Osteocyte (in vitro differentiated cells): ENCODE measurements around the gene GSTM1. TPM values are rescaled to one million over a fixed set of nuclear protein-coding genes. Genes with fewer than 3 reads are reported as not detected.

ENCODE experiments used
- DNase-seq: peaks from one replicate; pipeline ENCODE4 v3.0.0; 2021; ENCODE audit warnings: mixed read lengths; ENCODE audit not compliant: unreplicated experiment; ENCODE audit errors: extremely low spot score
- H3K27ac Mint-ChIP-seq: one replicate; pipeline ENCODE4 v1.8.0; 2021; ENCODE audit warnings: mild to moderate bottlenecking, mixed read lengths; ENCODE audit not compliant: unreplicated experiment
- H3K27me3 Mint-ChIP-seq: one replicate; pipeline ENCODE4 v1.8.0; 2021; ENCODE audit warnings: mixed read lengths; ENCODE audit not compliant: unreplicated experiment
- H3K36me3 Mint-ChIP-seq: one replicate; pipeline ENCODE4 v1.8.0; 2021; ENCODE audit warnings: mixed read lengths; ENCODE audit not compliant: unreplicated experiment
- H3K4me1 Mint-ChIP-seq: one replicate; pipeline ENCODE4 v1.8.0; 2021; ENCODE audit warnings: mixed read lengths; ENCODE audit not compliant: unreplicated experiment
- H3K4me3 Mint-ChIP-seq: one replicate; pipeline ENCODE4 v1.8.0; 2021; ENCODE audit warnings: mild to moderate bottlenecking, moderate library complexity, mixed read lengths; ENCODE audit not compliant: unreplicated experiment
- H3K9me3 Mint-ChIP-seq: one replicate; pipeline ENCODE4 v1.8.0; 2021; ENCODE audit warnings: mixed read lengths; ENCODE audit not compliant: unreplicated experiment
- total RNA-seq: library from RNA; stranded (reverse); gene quantifications from 2 replicates; pipeline ENCODE4 v1.2.1, GENCODE V29; 2021
- TF ChIP-seq, protein P1 (sequence below): fragments of 200-600 bp; sonication (generic); IDR thresholded peaks from 2 replicates; pipeline ENCODE4 v1.5.0; 2021; ENCODE audit warnings: antibody characterized with exemption, mild to moderate bottlenecking, moderate library complexity

The GSTM1 gene
- total RNA-seq, 1 donor from 2014 or later, result 7.8 TPM

DNA sequence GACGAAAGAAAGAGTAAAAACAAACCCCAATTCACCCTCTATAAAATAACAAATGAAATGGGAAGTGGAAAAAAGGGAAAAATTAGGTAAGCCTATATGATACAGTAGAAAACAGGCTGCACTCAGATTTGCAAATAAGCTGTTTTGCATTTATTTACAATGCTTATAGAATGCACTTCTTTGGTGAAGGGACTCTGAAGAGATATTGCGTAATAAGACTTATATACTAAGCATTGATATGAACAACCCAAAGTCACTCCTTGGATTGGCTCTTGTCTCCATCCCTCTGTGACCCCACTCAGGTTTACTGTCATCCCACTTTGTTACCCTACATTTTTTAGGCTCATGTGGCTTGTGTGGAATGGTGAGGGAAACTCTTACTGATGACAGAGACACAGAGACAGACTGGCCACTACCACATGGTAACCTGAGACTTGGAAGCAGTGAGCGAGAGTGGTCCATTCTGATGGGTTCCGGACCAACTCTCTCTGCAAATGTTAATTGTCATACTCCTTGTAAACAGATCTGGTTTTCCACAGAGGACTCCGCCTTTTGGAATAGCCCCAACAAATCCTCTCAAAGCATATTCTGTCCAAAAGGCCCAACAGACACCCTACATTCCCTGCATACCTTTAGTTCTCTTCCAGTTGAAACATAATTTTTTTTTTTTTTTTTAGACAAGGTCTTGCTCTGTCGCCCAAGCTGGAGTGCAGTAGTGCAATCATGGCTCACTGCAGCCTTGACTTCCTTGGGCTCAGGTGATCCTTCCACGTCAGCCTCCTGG is 35.5 kb downstream of the GSTM1 start:
- H3K27ac Mint-ChIP-seq, result no peak overlapping the region
- H3K4me3 Mint-ChIP-seq, result no peak overlapping the region
- no peak for DNase-seq
- TF ChIP-seq, protein P1, sequence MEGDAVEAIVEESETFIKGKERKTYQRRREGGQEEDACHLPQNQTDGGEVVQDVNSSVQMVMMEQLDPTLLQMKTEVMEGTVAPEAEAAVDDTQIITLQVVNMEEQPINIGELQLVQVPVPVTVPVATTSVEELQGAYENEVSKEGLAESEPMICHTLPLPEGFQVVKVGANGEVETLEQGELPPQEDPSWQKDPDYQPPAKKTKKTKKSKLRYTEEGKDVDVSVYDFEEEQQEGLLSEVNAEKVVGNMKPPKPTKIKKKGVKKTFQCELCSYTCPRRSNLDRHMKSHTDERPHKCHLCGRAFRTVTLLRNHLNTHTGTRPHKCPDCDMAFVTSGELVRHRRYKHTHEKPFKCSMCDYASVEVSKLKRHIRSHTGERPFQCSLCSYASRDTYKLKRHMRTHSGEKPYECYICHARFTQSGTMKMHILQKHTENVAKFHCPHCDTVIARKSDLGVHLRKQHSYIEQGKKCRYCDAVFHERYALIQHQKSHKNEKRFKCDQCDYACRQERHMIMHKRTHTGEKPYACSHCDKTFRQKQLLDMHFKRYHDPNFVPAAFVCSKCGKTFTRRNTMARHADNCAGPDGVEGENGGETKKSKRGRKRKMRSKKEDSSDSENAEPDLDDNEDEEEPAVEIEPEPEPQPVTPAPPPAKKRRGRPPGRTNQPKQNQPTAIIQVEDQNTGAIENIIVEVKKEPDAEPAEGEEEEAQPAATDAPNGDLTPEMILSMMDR, result no peak
- H3K36me3 Mint-ChIP-seq, result no peaks in the 10 kb centered on the region
- H3K27me3 Mint-ChIP-seq, result no peaks in the 10 kb centered on the region
- peaks cover 4% of the 10 kb centered on the region for H3K9me3 Mint-ChIP-seq
- peaks cover 14% of the 10 kb centered on the region for H3K4me1 Mint-ChIP-seq

DNA sequence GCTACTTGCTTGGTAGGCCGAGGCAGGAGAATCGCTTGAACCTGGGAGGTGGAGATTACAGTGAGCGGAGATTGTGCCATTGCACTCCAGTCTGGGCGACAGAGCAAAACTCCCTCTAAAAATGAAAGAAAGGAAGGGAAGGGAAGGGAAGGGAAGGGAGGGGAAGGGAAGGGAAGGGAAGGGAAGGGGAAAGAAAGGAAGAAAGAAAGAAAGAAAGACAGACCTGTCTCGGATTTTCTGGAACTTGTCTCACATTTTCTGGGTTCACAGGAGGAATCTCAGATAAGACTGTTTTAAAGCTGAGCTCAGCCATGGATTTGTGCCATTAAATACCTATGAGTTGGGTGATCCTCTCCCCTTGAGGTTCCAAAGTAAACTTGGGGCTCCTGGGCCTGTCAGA is 37.3 kb downstream of the GSTM1 start:
- no peak overlapping the region for H3K4me3 Mint-ChIP-seq
- H3K4me1 Mint-ChIP-seq, result peaks cover 8% of the 10 kb centered on the region
- TF ChIP-seq, protein P1, result no peak
- peaks cover 4% of the 10 kb centered on the region for H3K9me3 Mint-ChIP-seq
- H3K27ac Mint-ChIP-seq, result no peak overlapping the region
- peaks cover 2% of the 10 kb centered on the region for H3K27me3 Mint-ChIP-seq
- H3K36me3 Mint-ChIP-seq, result no peaks in the 10 kb centered on the region
- no peak for DNase-seq

DNA sequence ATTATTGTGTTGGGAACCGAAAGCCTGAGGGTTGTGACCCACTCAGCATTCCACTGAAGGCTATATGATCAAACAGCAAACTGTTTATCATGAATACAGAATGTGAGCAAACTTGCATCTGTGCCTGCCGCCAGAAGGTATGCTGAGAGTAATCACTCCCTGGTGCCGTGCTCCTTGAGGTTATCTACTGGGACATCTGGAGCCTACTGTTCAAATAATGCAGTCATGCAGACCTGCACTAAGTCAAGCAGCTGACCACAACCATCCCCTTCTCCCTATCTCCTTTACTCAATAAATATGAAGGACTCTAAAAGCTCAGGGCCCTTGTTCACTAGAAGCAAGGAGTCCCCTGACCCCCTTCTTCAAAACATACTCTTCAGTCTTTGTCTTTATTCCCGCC is 37.9 kb downstream of the GSTM1 start:
- DNase-seq, result no peak
- H3K4me1 Mint-ChIP-seq, result peaks cover 9% of the 10 kb centered on the region
- no peak overlapping the region for H3K4me3 Mint-ChIP-seq
- no peaks in the 10 kb centered on the region for H3K36me3 Mint-ChIP-seq
- peaks cover 2% of the 10 kb centered on the region for H3K27me3 Mint-ChIP-seq
- H3K9me3 Mint-ChIP-seq, result peaks cover 4% of the 10 kb centered on the region
- TF ChIP-seq, protein P1, result no peak
- no peak overlapping the region for H3K27ac Mint-ChIP-seq

DNA sequence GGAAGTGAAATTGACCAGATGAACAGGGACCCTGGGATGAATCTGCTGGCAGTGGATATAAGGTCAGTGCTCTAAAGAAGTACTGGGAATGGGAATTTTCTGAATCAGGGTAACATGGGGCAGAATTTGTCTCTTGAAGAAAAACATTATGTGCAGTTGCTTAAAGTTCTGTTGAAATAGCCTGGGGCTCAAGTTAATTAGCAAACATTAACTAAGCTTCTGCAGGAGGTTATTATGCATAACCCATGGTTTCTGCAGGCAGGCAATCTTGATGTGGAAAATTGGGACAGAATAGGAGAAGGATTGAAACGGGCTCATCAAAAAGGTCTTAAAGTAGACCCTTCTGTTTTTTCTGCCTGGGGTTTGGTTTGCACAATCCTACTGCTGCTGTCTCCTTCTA is 38.4 kb downstream of the GSTM1 start:
- peaks cover 14% of the 10 kb centered on the region for H3K4me1 Mint-ChIP-seq
- no peak overlapping the region for H3K27ac Mint-ChIP-seq
- DNase-seq, result no peak
- H3K4me3 Mint-ChIP-seq, result no peak overlapping the region
- H3K36me3 Mint-ChIP-seq, result no peaks in the 10 kb centered on the region
- H3K9me3 Mint-ChIP-seq, result peaks cover 4% of the 10 kb centered on the region
- H3K27me3 Mint-ChIP-seq, result peaks cover 2% of the 10 kb centered on the region
- TF ChIP-seq, protein P1, result no peak

DNA sequence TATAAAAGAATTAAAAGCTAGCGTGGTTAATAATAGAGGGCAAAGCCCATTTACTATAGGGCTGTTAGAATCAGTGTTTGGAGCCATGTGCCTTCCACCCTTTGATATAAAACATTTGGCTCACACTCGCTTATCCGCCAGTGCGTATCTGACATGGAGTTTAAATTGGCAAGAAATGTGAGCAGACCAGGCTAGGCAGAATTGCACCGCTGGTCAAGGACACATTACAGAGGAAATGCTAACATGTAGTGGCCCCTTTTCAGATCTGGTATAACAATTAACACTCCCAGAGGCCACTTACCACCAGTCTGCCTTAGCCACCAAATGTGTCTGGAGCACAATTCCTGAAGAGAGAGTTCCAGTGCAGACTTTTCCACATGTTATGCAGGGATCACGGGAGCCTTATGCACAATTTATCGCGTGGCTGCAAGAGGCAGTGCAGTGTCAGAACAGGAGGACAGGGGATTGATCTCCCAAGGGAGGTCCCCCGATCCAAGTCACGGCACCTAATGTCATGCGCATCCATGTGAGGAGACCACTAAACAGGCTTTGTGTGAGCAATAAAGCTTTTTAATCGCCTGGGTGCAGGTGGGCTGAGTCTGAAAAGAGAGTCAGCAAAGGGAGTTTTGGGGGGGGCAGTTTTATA is 39.2 kb downstream of the GSTM1 start:
- peaks cover 4% of the 10 kb centered on the region for H3K9me3 Mint-ChIP-seq
- no peak overlapping the region for H3K27ac Mint-ChIP-seq
- TF ChIP-seq, protein P1, result no peak
- peaks cover 2% of the 10 kb centered on the region for H3K27me3 Mint-ChIP-seq
- H3K36me3 Mint-ChIP-seq, result no peaks in the 10 kb centered on the region
- peaks cover 14% of the 10 kb centered on the region for H3K4me1 Mint-ChIP-seq
- DNase-seq, result no peak
- H3K4me3 Mint-ChIP-seq, result no peak overlapping the region
